ENCODE results near the gene EME1. TPM values are rescaled to one million over a fixed set of nuclear protein-coding genes. Genes with fewer than 3 reads are reported as not detected.

EME1 gene
- total and polyA plus RNA-seq, 2 of the 13 experiments (the other 11 are each of a cell fraction or from before 2014, with no cell fraction given): 20.7 to 24.6 TPM

- TF ChIP-seq ZBTB40 (IDR thresholded peaks at IDR 0.05): no peak
- no peak for TF ChIP-seq ZBTB40 (CRISPR knock-in tag; IDR thresholded peaks at IDR 0.05)
- TF ChIP-seq NFKB2 (CRISPR knock-in tag; IDR thresholded peaks at IDR 0.05; ENCODE audit: borderline replicate concordance): no peak
- TF ChIP-seq ZNF549 (CRISPR knock-in tag; IDR thresholded peaks at IDR 0.05): no peak
- TF ChIP-seq ZNF234 (CRISPR knock-in tag; conservative IDR thresholded peaks at IDR 0.05): no peak
- TF ChIP-seq RFXANK (CRISPR knock-in tag; IDR thresholded peaks at IDR 0.05): no peak
- TF ChIP-seq ARNTL (CRISPR knock-in tag; IDR thresholded peaks at IDR 0.05): no peak
- no peak for TF ChIP-seq ZBTB7A (CRISPR knock-in tag; IDR thresholded peaks at IDR 0.05)
- TF ChIP-seq ZNF616 (CRISPR knock-in tag; IDR thresholded peaks at IDR 0.05; ENCODE audit: low read depth): no peak
- no peak for TF ChIP-seq AKNA (CRISPR knock-in tag; IDR thresholded peaks at IDR 0.05; ENCODE audit: borderline replicate concordance)
- TF ChIP-seq ZNF740 (CRISPR knock-in tag; IDR thresholded peaks at IDR 0.05): no peak
- TF ChIP-seq ZNF660 (CRISPR knock-in tag; IDR thresholded peaks at IDR 0.05; ENCODE audit: borderline replicate concordance, low read depth): no peak
- peak; percentile 18; the same call in 1 of the 2 replicates for TF ChIP-seq FOXO1 (CRISPR knock-in tag; IDR thresholded peaks at IDR 0.05)
- 0 out of 2 replicates have a peak, but pooled peaks have one; percentile 29 for TF ChIP-seq NFIC (IDR thresholded peaks at IDR 0.05; ENCODE audit: low read length)
- TF ChIP-seq ARNT2 (CRISPR knock-in tag; IDR thresholded peaks at IDR 0.05; ENCODE audit: low read depth): no peak
Measured at GRCh38 chr17:50422738-50423137, 49.7 kb downstream of the EME1 start (continued).
